K562 (cell line): ENCODE measurements around the gene PLA2G3. TPM values are rescaled to one million over a fixed set of nuclear protein-coding genes. Genes with fewer than 3 reads are reported as not detected.

Source experiments
- ATAC-seq: fragments of 200-7000 bp; cut with Tn5 transposase; 3 replicates; pipeline ENCODE4 v1.9.1; 2020; ENCODE audit warnings: moderate library complexity
- BruUV-seq: library from RNA; stranded (reverse); fragments of 400-500 nt; replicated peaks from 2 replicates; lab custom pipeline; 2021; lab: Mats Ljungman, UMichigan
- CTCF ChIA-PET: fragments of 300-600 bp; formaldehyde crosslinking; extraction: SDS; loops from one replicate; lab custom pipeline; 2021; ENCODE audit warnings: low intra/inter-chr PET ratio; lab: Yijun Ruan, JAX
- POLR2A ChIA-PET: fragments of 300-600, 350-650 bp; sonication (Branson Sonifier 250); formaldehyde crosslinking; extraction: SDS; loops from one replicate; lab custom pipeline; 2021; ENCODE audit warnings: antibody characterized with exemption, inconsistent platforms; lab: Yijun Ruan, JAX
- DNase-seq, 4 experiments: peaks; one replicate each; pipeline versions ENCODE4 v3.0.0 to v3.0.0-alpha.2; 2011 to 2018; ENCODE audit warnings: low spot score in 3 of 4, mixed read lengths in 3 of 4; ENCODE audit errors: extremely low read depth in 1 of 4
- FAIRE-seq: peaks from 2 replicates; lab custom pipeline; 2011; peaks lifted over from hg19 to GRCh38; lab: Jason Lieb, UNC
- H2AFZ ChIP-seq: 2 replicates; pipeline ENCODE4 v1.6.0; 2011; ENCODE audit warnings: low read depth, low read length, control low read depth, inconsistent platforms
- H3K27ac ChIP-seq: fragments of 200-600 bp; 3 replicates; pipeline ENCODE4 v1.8.0; 2011; ENCODE audit warnings: low read depth, mild to moderate bottlenecking, control low read depth, inconsistent platforms, low read length, moderate library complexity, mixed read lengths; ENCODE audit errors: extremely low read depth
- H3K27me3 ChIP-seq, 2 experiments: fragments of 300-600 bp in 1 of 2; 2 replicates in 1 of 2; 3 replicates in 1 of 2; pipeline versions ENCODE4 v1.6.0 to v1.8.0; 2011; ENCODE audit warnings: inconsistent platforms in 2 of 2, low read length in 2 of 2, mild to moderate bottlenecking in 1 of 2, mixed read lengths in 1 of 2, moderate library complexity in 1 of 2; ENCODE audit not compliant: control insufficient read depth in 2 of 2, insufficient read depth in 2 of 2
- H3K36me3 ChIP-seq: fragments of 300-600 bp; 3 replicates; pipeline ENCODE4 v1.8.0; 2011; ENCODE audit warnings: mild to moderate bottlenecking, low read length, inconsistent platforms; ENCODE audit not compliant: control insufficient read depth, insufficient read depth
- H3K4me1 ChIP-seq, 2 experiments: fragments of 200-600 bp in 1 of 2; replicated peaks in 1 of 2; 2 replicates in 1 of 2; 3 replicates in 1 of 2; pipeline versions ENCODE4 v1.5.1 to v1.8.0; 2011; ENCODE audit warnings: inconsistent platforms in 2 of 2, low read length in 2 of 2, mild to moderate bottlenecking in 1 of 2, mixed read lengths in 1 of 2, moderate library complexity in 1 of 2; ENCODE audit not compliant: control insufficient read depth in 2 of 2, insufficient read depth in 2 of 2
- H3K4me2 ChIP-seq: 2 replicates; pipeline ENCODE4 v1.6.1; 2011; ENCODE audit warnings: low read length, control low read depth, inconsistent platforms, mixed read lengths; ENCODE audit not compliant: insufficient read depth
- H3K4me3 ChIP-seq: fragments of 200-600 bp; sonication (generic), shearing (Covaris generic); 2 replicates; pipeline ENCODE4 v1.5.1; 2016; ENCODE audit warnings: control low read depth, inconsistent platforms
- H3K79me2 ChIP-seq: fragments of 200-600 bp; 3 replicates; pipeline ENCODE4 v1.8.0; 2011; ENCODE audit warnings: low read length, inconsistent platforms; ENCODE audit not compliant: control insufficient read depth, insufficient read depth
- H3K9ac ChIP-seq, 2 experiments: 2 replicates each; pipeline versions ENCODE4 v1.6.0 to v1.6.1; 2011; ENCODE audit warnings: low read depth in 2 of 2, low read length in 2 of 2, control low read depth in 1 of 2, inconsistent platforms in 1 of 2, mild to moderate bottlenecking in 1 of 2, mixed read lengths in 1 of 2; ENCODE audit not compliant: insufficient read depth in 1 of 2
- H3K9me1 ChIP-seq: one replicate; pipeline ENCODE4 v1.6.0; 2011; ENCODE audit warnings: inconsistent platforms, mild to moderate bottlenecking, low read length, moderate library complexity; ENCODE audit not compliant: control insufficient read depth, insufficient read depth
- H3K9me3 ChIP-seq: replicated peaks from 2 replicates; pipeline ENCODE4 v1.5.1; 2011; ENCODE audit warnings: low read depth, low read length, inconsistent platforms; ENCODE audit not compliant: control insufficient read depth, insufficient read depth
- H4K20me1 ChIP-seq: replicated peaks from 2 replicates; pipeline ENCODE4 v1.6.1; 2011; ENCODE audit warnings: low read length, inconsistent platforms, mixed read lengths; ENCODE audit not compliant: control insufficient read depth, insufficient read depth
- BCOR ChIP-seq: fragments of 450-650 bp; IDR thresholded peaks from 2 replicates; pipeline ENCODE4 v1.6.1; 2016
- ESRRA ChIP-seq: fragments of 450-650 bp; IDR thresholded peaks from 2 replicates; pipeline ENCODE4 v1.6.1; 2014; ENCODE audit warnings: low read depth, mild to moderate bottlenecking, moderate library complexity, borderline replicate concordance
- JUND ChIP-seq, 2 experiments: IDR thresholded peaks; 2 replicates in 1 of 2; 3 replicates in 1 of 2; pipeline ENCODE4 v1.6.1; 2011; ENCODE audit warnings: borderline replicate concordance in 2 of 2, low read depth in 2 of 2, low read length in 2 of 2, improper control_type of control experiment in 1 of 2, missing biosample characterization in 1 of 2, missing genetic modification characterization in 1 of 2, missing genetic modification reagents in 1 of 2
- KHSRP ChIP-seq: fragments of 450-650 bp; IDR thresholded peaks from 2 replicates; pipeline ENCODE4 v1.6.1; 2017
- NCOR1 ChIP-seq: fragments of 450-650 bp; IDR thresholded peaks from 2 replicates; pipeline ENCODE4 v1.6.1; 2016; ENCODE audit warnings: mild to moderate bottlenecking, moderate library complexity
- PHF21A ChIP-seq: fragments of 450-650 bp; IDR thresholded peaks from 2 replicates; pipeline ENCODE4 v1.6.1; 2017; ENCODE audit warnings: low read depth, borderline replicate concordance
- RBM15 ChIP-seq: fragments of 200-400 bp; formaldehyde crosslinking; IDR thresholded peaks from 2 replicates; pipeline ENCODE4 v1.6.1; 2018; ENCODE audit warnings: mild to moderate bottlenecking, low read length, moderate library complexity; ENCODE audit not compliant: insufficient read depth
- RBM25 ChIP-seq: fragments of 200-400 bp; formaldehyde crosslinking; IDR thresholded peaks from 2 replicates; pipeline ENCODE4 v1.6.1; 2018; ENCODE audit warnings: low read length, low read depth, moderate library complexity; ENCODE audit not compliant: severe bottlenecking
- RBM39 ChIP-seq: fragments of 200-400 bp; formaldehyde crosslinking; optimal IDR thresholded peaks from 2 replicates; pipeline ENCODE3; 2018; ENCODE audit warnings: low read depth, low read length
- RNF2 ChIP-seq: sonication (generic); IDR thresholded peaks from 2 replicates; pipeline ENCODE4 v1.6.1; 2016
- RREB1 ChIP-seq: fragments of 250-450 bp; sonication (Bioruptor Pico); IDR thresholded peaks from 2 replicates; pipeline ENCODE4 v1.4.0; 2020
- TAF15 ChIP-seq: fragments of 200-400 bp; formaldehyde crosslinking; IDR thresholded peaks from 2 replicates; pipeline ENCODE4 v1.6.1; 2017; ENCODE audit warnings: mild to moderate bottlenecking, low read depth, low read length, moderate library complexity
- TFE3 ChIP-seq: fragments of 450-650 bp; formaldehyde crosslinking; IDR thresholded peaks from 2 replicates; pipeline ENCODE4 v1.4.0; 2020; ENCODE audit warnings: mild to moderate bottlenecking, mixed read lengths
- ZBTB1 ChIP-seq: sonication (generic); formaldehyde crosslinking; IDR thresholded peaks from 2 replicates; pipeline ENCODE4 v1.8.1; 2023; ENCODE audit warnings: missing genetic modification reagents, low read depth, mild to moderate bottlenecking, borderline replicate concordance
- ZNF3 ChIP-seq: fragments of 250-450 bp; sonication (Bioruptor Pico); IDR thresholded peaks from 2 replicates; pipeline ENCODE4 v1.5.0; 2021; ENCODE audit warnings: mild to moderate bottlenecking, moderate library complexity
- WGBS: fragments of 100-300 bp; shearing (Covaris generic); methylation state at CpG from one replicate; pipeline ENCODE4 v1.1.6; 2016; ENCODE audit warnings: low coverage, mixed read lengths; ENCODE audit not compliant: insufficient coverage; ENCODE audit errors: missing lambda C conversion rate; 5-methylcytosine and 5-hydroxymethylcytosine counted together
- in situ Hi-C: fragments of 300-500 bp; cut with MboI; formaldehyde crosslinking; loops from 4 replicates; pipeline ENCODE4 v1.15.0; 2018; ENCODE audit warnings: inconsistent platforms, mixed read lengths
- intact Hi-C: fragments of 100-400 bp; cut with micrococcal nuclease; formaldehyde crosslinking; loops from 2 replicates; pipeline ENCODE4 v1.14.2; 2022
- polyA plus RNA-seq, 8 experiments: library from polyadenylated mRNA; depleted of rRNA in 4 of 8; stranded (reverse) in 5 of 8; unstranded in 3 of 8; fragments of >200 nt; fragmentation: Nextera tagmentation in 2 of 8; fragmentation: Illumina TruSeq in 1 of 8; extraction: Ambion mirVana in 2 of 8; extraction: Trizol in 1 of 8; gene quantifications; 2 replicates each; pipeline versions ENCODE4 v1.2.1 to v1.2.3, GENCODE V29; 2011 to 2014; ENCODE audit warnings: inconsistent platforms in 1 of 8, missing spikeins in 1 of 8
- total RNA-seq, 7 experiments: library from RNA; depleted of rRNA in 6 of 7; stranded (reverse); fragments of >200 nt in 6 of 7; fragmentation: Illumina TruSeq in 2 of 7; extraction: Trizol in 2 of 7; gene quantifications; 2 replicates each; pipeline versions ENCODE4 v1.2.1 to v1.2.3, GENCODE V29; 2011 to 2021; ENCODE audit warnings: low replicate concordance in 1 of 7

The PLA2G3 gene
- total and polyA plus RNA-seq, 9 of the 15 experiments (the other 6 are each of a cell fraction or from before 2014, with no cell fraction given) = 0.18 to 1.4 (median 0.64) TPM

GRCh38 chr22:31134688-31135087 lies 5.6 kb downstream of the PLA2G3 start:
- Histone ChIP-seq H4K20me1 (no peaks in the 10 kb centered on the region), H3K27me3 (no peaks in the 10 kb centered on the region), H2AFZ (no peak overlapping the region), H3K36me3 (no peaks in the 10 kb centered on the region), H3K4me3 (no peak overlapping the region), H3K27ac (no peak overlapping the region), H3K9me1 (no peaks in the 10 kb centered on the region), H3K4me2 (no peak overlapping the region), H3K9me3 (no peaks in the 10 kb centered on the region), H3K79me2 (no peaks in the 10 kb centered on the region), H3K9ac (no peak overlapping the region), H3K4me1 (peaks cover under 1 to 11% of the 10 kb centered on the region in 2 experiments; a peak in 4 of 5 replicates)
- intact Hi-C loops = no loop called here
- no peak for FAIRE-seq
- ATAC-seq = no peak
- in situ Hi-C loops = no loop called here
- POLR2A ChIA-PET = interaction anchor here (0.6 kb wide), 1 partner anchor 100 kb away, joined by 3 read pairs; no protein-coding TSS in a partner anchor
- BruUV-seq = no TSS peak
- DNase-seq = no peak
- WGBS = 56% methylated on average over 3 of the region's 4 CpGs
- CTCF ChIA-PET = no interaction called here
- TF ChIP-seq ESRRA (peak; percentile 78; the same call in 1 of the 2 replicates), ZNF3 (CRISPR knock-in tag) (no peak), BCOR (peak; percentile 47; the same call in 1 of the 2 replicates), TFE3 (CRISPR knock-in tag) (no peak), ZBTB1 (CRISPR knock-in tag) (no peak), JUND (IDR thresholded peaks at IDR 0.05; ENCODE audit: borderline replicate concordance, low read depth, low read length) (no peak), JUND (tag; IDR thresholded peaks at IDR 0.05; ENCODE audit: borderline replicate concordance, low read depth, low read length) (no peak), RREB1 (CRISPR knock-in tag) (no peak), TAF15 (no peak), PHF21A (no peak), KHSRP (no peak), NCOR1 (no peak), RBM39 (no peak), RNF2 (no peak), RBM15 (no peak), RBM25 (peak; percentile 84)
